GM19467 (cell line): Measurements from ENCODE around the gene RGS9BP.
"Not testable (repeated sequence)": the region's sequence is repeated elsewhere in the genome, so short reads cannot be mapped to it uniquely, and the experiment has no call there.

Experiments used
- ATAC-seq: cut with Tn5 transposase; IDR thresholded peaks from one replicate; pipeline ENCODE4 v1.9.1; 2021; ENCODE audit warnings: mild to moderate bottlenecking, moderate library complexity; ENCODE audit not compliant: unreplicated experiment

Gene RGS9BP

GRCh38 chr19:32694851-32695250, 19.2 kb downstream of the RGS9BP start:
- ATAC-seq = not testable (repeated sequence)

DNA sequence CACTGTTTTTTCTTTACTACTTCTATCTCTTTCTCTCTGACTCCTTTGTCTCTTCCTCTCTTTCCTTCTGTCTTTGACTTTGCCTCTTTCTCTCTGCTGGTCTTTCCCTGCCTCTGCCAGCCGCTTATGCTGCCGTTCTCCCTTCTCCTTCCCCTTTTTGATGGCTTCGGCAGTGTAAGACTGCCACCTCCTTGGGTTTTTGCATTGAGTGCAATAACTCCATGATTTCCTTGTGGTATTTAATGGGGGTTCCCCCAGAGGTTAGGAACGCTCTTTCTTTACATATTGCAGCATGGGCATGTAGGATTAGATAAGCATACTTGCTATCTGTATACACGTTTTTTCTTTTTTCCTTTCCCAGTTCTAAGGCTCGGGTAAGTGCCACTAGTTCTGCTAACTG, 19.9 kb downstream of the RGS9BP start:
- not testable (repeated sequence) for ATAC-seq

DNA sequence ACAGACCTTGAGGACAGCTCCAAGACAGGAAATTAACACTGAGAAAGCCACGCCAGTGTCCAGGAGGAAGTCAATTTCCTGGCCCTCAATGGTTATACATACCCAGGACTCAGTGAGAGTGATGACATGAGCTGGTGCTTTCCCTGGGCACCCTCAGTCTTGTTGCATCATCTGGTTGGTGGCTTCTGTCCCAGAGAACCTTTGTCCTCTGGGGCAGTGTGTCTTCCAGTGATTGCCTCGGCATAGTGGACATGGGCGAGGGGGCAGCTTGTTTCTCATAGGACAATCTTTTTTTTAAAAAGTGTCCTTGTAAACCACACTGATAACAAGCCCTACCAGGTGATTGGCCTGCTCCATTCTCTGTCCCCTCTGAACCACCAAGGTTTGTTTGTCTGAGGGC, 21.1 kb downstream of the RGS9BP start:
- ATAC-seq = not testable (repeated sequence)

DNA sequence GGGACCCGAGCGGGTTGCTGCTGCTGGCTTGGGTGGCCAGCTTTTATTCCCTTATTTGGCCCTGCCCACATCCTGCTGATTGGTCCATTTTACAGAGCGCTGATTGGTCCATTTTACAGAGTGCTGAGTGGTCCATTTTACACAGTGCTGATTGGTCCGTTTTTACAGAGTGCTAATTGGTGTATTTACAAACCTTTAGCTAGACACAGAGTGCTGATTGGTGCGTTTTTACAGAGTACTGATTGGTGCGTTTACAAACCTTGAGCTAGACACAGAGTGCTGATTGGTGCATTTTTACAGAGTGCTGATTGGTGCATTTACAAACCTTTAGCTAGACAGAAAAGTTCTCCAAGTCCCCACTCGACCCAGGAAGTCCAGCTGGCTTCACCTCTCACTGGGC, 24.5 kb downstream of the RGS9BP start:
- ATAC-seq = not testable (repeated sequence)

DNA sequence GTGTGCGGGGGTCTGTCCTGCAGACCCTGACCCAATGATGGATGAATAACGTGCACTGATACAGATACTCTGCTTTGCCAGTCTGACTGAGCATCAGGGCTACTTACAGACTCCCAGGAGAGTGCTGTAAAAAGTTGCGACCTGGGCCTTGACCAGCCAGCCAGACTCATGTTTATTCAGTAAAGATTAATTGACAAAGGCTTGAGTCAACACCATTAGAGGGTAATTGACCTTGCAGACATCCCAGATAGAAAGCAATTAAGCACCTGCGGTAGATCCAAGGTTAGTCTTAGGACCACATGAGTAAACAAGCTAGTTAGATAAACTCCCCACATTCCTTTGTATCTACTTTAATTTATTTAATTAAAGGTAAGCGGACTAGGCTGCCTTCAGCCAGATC, 26.4 kb downstream of the RGS9BP start:
- ATAC-seq = no peak

DNA sequence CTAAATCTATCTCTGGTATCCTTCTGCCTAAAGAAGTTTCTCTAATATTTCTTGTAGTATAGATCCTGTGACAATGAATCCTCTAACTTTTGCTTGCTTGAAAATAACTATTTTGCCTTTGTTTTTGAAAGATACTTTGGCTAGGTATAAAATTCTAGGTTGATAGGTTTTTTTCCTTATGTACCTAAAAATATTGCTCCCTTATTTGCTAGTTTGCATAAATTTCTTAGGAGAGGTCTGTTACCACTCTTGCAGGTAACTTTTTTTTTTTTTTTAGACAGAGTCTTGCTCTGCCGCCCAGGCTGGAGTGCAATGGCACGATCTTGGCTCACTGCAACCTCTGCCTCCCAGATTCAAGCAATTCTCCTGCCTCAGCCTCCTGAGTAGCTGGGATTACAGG, 28.4 kb downstream of the RGS9BP start:
- ATAC-seq = not testable (repeated sequence)

DNA sequence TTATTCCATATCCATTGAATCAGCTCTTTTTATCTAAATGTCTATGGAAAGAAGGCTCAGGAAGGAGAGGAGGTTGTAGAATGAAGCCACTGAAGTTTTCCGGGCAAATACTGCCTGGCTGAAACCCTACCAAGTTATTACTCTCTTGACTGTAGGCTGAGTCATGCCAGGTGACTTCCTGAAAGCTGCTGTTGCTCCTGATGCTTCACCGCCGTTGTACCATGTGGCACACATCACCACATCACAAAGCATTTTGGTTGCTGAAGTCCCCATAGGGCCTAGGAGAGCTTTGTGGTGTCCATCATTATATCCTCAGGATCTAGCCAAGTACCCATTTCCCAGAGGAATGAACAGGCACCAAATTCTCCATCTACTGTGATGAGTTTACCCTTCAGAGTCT, 32.8 kb downstream of the RGS9BP start:
- ATAC-seq = no peak

DNA sequence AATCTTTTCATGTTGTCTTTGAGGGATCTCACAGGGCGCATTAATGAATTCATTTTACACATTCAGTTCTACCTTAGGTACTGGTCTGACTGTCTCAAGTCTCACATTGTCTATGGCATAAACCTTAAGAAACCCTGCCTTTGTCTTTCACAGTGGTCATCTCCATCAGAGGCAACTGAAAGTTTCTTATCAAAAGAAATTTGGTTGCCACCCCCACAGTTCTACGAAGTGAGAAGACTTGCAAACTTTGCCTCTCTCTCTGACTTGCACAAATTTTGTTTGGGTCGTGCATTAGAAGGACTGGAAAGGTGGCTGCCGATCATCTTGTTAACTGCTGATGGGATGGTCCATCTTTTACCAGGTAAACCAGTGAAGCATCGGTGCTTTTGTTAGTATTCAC, 33.4 kb downstream of the RGS9BP start:
- ATAC-seq = no peak

DNA sequence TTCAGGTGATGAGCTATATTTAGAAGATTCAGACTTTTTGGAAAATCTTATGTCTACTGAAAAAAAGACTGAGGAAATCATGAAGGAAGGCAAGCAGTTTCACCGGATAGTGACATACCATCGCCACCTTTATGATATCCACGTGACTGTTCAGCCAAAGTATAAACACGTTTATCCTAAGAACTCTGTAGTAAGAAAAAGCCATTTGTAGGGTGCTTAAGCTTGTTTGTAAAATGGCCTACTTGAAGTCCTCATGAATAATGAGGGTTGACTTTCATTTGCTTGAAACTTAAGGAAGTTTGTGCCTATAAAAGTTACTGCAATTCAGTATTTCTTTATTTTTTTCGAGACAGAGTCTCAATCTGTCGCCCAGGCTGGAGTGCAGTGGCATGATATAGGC, 36.1 kb downstream of the RGS9BP start:
- no peak for ATAC-seq

GRCh38 chr19:32716203-32716602, 40.6 kb downstream of the RGS9BP start:
- ATAC-seq = not testable (repeated sequence)

DNA sequence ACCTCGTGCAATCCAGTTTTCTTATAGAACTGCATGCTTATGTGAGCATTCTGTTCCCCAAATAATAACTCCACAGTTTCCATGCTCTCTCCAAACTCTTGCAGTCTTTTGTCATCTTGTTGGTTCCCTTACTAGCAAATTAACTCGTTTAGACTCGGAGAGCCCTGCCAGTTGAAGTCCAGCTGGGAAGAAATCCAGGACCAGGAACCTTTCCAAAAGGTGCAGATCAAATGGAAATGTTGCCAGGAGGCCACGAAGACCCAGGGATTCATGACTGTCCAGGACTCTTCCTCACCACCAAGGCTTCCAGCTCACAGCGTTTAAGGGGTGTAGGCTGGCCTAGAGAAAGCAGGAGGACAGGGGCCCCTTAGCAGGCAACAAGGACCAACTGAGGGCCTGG, 41.8 kb downstream of the RGS9BP start:
- no peak for ATAC-seq

DNA sequence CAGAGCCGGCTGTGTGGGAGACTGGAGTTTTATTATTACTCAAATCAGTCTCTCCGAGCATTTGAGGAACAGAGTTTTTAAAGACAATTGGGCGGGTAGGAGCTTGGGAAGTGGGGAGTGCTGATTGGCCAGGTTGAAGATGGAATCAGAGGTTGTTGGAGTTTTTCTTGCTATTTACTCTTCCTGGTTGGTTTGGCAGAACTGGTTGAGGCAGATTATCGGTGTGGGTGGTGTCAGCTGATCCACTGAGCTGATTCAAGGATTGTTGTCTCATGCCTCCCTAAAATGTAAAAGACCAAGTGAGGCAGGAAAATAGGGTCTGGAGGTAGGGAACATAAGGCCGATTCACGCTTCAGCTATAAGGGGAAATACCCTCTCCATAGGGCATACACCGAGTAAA, 42.6 kb downstream of the RGS9BP start:
- no peak for ATAC-seq

GRCh38 chr19:32719611-32720059, 44.0 kb downstream of the RGS9BP start, which contains the start of gene TDRD12:
Gene TDRD12, plus strand, starts transcription at chr19:32719767. Its CDS starts 306 bp downstream, at chr19:32720073.
- ATAC-seq = no peak

DNA sequence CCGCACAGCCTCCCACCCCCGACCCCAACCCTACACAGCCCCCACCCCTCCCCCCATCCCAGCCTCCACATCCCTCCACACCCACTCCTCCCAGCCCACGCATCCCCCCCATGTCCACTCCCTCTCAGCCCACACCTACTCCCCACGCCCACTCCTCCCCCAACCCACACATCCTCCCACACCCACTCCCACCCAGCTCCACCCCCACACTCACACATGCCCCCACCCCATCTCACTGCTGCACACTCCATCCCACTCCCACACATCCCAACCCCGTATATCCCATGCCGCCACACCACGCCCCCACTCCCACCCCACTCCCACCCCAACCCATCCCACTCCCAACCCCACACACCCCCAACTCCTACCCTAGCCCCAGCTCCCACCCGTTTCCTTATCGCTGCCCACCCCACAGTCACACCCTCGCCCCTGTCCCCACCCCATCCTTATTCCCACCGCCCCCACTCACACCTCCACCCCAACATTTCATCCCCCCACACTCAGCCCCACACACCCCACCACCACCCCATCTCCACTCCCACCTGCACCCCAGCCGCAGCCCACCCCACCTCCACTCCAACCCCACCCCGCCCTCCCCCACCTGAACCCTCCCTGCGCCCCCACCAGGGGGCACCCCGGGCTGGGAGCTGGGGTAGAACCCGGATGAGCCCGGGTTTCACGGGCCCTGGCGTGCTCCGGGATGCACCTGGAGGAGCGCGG, 44.7 kb downstream of the RGS9BP start:
- ATAC-seq = no peak

DNA sequence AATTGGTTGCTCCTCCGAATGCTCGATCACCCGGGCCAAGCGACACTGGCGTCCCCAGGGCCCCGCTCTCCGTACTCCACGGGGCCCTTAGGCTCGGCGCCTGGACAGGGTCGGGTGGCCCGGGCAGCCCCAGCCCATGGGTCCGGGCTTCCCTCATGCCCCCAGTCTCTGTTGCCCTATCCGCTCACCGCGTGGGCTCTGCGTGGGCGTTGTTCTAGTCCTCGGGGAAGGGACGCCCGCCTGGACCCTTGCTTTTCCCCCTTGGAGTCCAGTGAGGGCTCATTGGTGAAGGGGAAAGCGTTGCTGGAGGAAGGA, 45.2 kb downstream of the RGS9BP start:
- no peak for ATAC-seq
